Inflammatory macrophage treated with lipopolysaccharide for 4 hours (primary cell): ENCODE measurements around the gene MFAP5.
"Not testable (repeated sequence)": the region's sequence is repeated elsewhere in the genome, so short reads cannot be mapped to it uniquely, and the experiment has no call there.

Experiments used
- DNase-seq: peaks from one replicate; pipeline ENCODE4 v3.0.0-alpha.2; 2020

MFAP5 gene

DNA sequence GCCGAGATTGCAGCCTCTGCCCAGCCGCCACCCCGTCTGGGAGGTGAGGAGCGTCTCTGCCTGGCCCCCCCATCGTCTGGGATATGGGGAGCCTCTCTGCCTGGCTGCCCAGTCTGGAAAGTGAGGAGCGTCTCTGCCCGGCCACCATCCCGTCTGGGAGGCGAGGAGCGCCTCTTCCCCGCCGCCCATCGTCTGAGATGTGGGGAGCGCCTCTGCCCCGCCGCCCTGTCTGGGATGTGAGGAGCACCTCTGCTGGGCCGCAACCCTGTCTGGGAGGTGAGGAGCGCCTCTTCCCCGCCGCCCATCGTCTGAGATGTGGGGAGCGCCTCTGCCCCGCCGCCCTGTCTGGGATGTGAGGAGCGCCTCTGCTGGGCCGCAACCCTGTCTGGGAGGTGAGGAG lies 37.9 kb downstream of the MFAP5 start:
- DNase-seq = not testable (repeated sequence)

GRCh38 chr12:8622646-8623045 lies 40.0 kb downstream of the MFAP5 start:
- peak; percentile 53 for DNase-seq

GRCh38 chr12:8615206-8615605 lies 47.4 kb downstream of the MFAP5 start:
- DNase-seq = no peak

DNA sequence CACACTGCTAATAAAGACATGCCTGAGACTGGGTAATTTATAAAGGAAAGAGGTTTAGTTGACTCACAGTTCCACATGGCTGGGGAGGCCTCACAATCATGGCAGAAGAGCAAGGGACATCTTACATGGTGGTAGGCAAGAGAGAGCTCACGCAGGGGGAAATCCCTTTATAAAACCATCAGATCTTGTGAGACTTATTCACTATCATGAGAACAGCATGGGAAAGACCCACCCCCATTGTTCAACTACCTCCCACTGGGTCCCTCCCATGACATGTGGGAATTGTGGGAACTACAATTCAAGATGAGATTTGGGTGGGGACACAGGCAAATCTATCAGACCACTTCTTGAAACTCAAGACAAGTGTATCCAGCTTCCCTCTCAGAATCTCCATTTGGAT lies 48.7 kb downstream of the MFAP5 start:
- DNase-seq = peak; percentile 58

DNA sequence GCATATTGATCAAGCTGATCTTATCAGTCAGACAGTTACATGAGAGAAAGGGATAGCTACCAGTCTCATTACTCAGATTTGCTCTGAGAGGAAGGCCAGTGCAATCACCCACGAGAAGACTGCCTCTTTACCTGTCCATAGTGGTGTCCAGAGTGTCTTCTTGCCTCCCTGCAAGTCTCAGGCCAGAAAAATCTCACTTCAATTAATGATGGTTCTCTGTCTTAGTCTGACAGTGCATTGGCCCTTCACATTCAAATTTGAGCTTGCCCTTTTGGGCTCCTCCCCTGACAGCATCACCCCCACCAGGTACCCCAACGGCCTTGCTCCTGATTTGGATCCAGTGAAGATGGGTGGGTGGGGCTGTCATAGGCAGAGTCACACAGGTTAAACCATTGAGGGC lies 50.0 kb downstream of the MFAP5 start, which contains the start of gene AICDA:
TSS of gene AICDA (minus strand) at position 231 of the 400 bp plus-strand sequence. CDS start at position 139, 92 bp downstream.
- no peak for DNase-seq

- DNase-seq = peak; percentile 67
Observed at GRCh38 chr12:8609061-8609570, 53.5 kb downstream of the MFAP5 start.

GRCh38 chr12:8606890-8607289 lies 55.7 kb downstream of the MFAP5 start:
- peak; percentile 44 for DNase-seq

DNA sequence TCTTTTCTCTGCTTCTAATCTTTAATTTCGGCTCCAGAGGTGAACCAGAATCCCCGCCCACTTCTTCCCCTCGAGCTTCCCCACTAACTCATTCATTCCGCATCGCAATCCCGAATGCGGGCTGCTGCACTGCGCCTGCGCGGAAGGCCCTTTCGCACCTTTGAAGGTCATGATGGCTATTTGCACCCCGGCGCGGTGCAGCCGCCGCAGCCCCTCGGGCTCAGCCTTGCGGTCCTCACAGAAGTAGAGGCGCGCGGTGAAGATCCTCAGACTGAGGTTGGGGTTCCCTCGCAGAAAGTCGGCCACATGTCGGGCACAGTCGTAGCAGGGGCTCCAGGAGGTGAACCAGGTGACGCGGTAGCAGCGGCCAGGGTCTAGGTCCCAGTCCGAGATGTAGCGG lies 57.6 kb downstream of the MFAP5 start:
- DNase-seq = no peak

DNA sequence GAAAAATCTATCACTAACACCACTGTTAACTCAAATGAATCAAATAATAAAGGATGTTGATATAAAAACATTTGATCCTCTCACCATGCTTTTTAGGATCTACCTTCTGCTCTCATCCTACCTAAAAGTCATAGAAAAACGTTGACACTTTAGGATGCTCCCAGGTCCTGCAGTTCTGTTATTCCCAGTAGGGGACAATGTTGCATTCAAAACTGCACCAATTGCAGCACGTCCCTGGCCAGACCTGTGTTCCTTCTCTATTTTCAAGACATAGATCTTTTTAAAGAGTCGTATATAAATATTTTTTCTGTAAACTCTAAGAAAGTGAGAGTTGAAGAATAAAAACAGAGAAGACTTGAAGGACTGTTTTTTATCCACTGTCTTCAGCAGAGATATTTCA lies 58.8 kb downstream of the MFAP5 start:
- DNase-seq = peak; percentile 39

DNA sequence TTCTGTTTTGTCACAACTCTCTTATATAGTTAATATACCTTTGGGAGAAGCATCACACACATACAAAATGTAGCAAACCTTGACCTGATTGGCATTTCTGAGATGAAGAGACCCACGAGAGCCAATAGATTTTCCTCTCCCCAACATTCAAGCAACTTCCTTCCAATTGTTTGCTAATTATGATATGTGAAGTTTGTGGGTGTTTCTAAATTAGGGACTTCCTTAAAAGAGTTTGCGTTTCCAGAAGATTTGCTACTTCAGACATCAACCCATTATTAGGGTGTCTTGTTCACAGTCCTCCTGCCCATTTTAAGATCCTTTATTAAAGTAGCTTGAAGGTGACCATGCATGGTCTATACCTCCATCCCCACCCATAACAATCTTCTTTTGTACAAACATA lies 59.3 kb downstream of the MFAP5 start:
- DNase-seq = peak; percentile 44

- no peak for DNase-seq
Observed at GRCh38 chr12:8596561-8596960, 66.1 kb downstream of the MFAP5 start.
